MM.1S (cell line): Measurements from ENCODE around the gene ATG14.
"Not testable (repeated sequence)": the region's sequence is repeated elsewhere in the genome, so short reads cannot be mapped to it uniquely, and the experiment has no call there.

Source experiments
- DNase-seq: peaks from one replicate; pipeline ENCODE4 v3.0.0-alpha.2; 2015
- H2AFZ ChIP-seq: fragments of 300-600 bp; sonication (generic); 2 replicates; pipeline ENCODE4 v1.6.0; 2016; ENCODE audit warnings: antibody characterized with exemption, low read length
- H3F3A ChIP-seq: fragments of 300-600 bp; sonication (generic); 2 replicates; pipeline ENCODE4 v1.6.1; 2016; ENCODE audit warnings: mild to moderate bottlenecking, antibody characterized with exemption, low read length, moderate library complexity, mixed read lengths; ENCODE audit not compliant: insufficient read depth
- H3K27ac ChIP-seq: fragments of 300-600 bp; sonication (generic); 2 replicates; pipeline ENCODE4 v1.5.1; 2016; ENCODE audit warnings: mild to moderate bottlenecking, low read length
- H3K27me3 ChIP-seq: fragments of 300-600 bp; sonication (generic); replicated peaks from 2 replicates; pipeline ENCODE4 v1.6.0; 2016; ENCODE audit warnings: low read length; ENCODE audit not compliant: insufficient read depth
- H3K36me3 ChIP-seq: fragments of 300-600 bp; sonication (generic); replicated peaks from 2 replicates; pipeline ENCODE4 v1.6.1; 2016; ENCODE audit warnings: mild to moderate bottlenecking, low read length, mixed read lengths; ENCODE audit not compliant: insufficient read depth
- H3K4me1 ChIP-seq: fragments of 300-600 bp; sonication (generic); 2 replicates; pipeline ENCODE4 v1.6.1; 2016; ENCODE audit warnings: low read length, mixed read lengths
- H3K4me2 ChIP-seq: fragments of 300-600 bp; sonication (generic); 2 replicates; pipeline ENCODE4 v1.6.0; 2016; ENCODE audit warnings: low read depth, low read length
- H3K4me3 ChIP-seq: fragments of 300-600 bp; sonication (generic); 2 replicates; pipeline ENCODE4 v1.5.1; 2016; ENCODE audit warnings: low read length, mixed read lengths
- H3K79me2 ChIP-seq: fragments of 300-600 bp; sonication (generic); 2 replicates; pipeline ENCODE4 v1.6.1; 2016; ENCODE audit warnings: mixed run types, low read length, mixed read lengths
- H3K9ac ChIP-seq: fragments of 300-600 bp; sonication (generic); 2 replicates; pipeline ENCODE4 v1.6.1; 2016; ENCODE audit warnings: low read length, mixed read lengths
- H3K9me2 ChIP-seq: fragments of 300-600 bp; sonication (generic); replicated peaks from 2 replicates; pipeline ENCODE4 v1.6.1; 2016; ENCODE audit warnings: mild to moderate bottlenecking, low read length, mixed read lengths; ENCODE audit not compliant: insufficient read depth
- H3K9me3 ChIP-seq: fragments of 300-600 bp; sonication (generic); replicated peaks from 2 replicates; pipeline ENCODE4 v1.6.1; 2016; ENCODE audit warnings: mild to moderate bottlenecking, low read length, mixed read lengths; ENCODE audit not compliant: insufficient read depth
- H4K20me1 ChIP-seq: fragments of 300-600 bp; sonication (generic); 2 replicates; pipeline ENCODE4 v1.6.1; 2016; ENCODE audit warnings: mild to moderate bottlenecking, low read length, moderate library complexity, mixed read lengths; ENCODE audit not compliant: insufficient read depth
- EZH2 ChIP-seq: fragments of 300-600 bp; sonication (generic); optimal IDR thresholded peaks from 2 replicates; pipeline ENCODE3; 2017; ENCODE audit warnings: low read depth, mild to moderate bottlenecking, antibody characterized with exemption, low read length, mixed read lengths
- EZH2phosphoT487 ChIP-seq: fragments of 300-600 bp; sonication (generic); IDR thresholded peaks from 2 replicates; pipeline ENCODE4 v1.6.1; 2018; ENCODE audit warnings: antibody characterized with exemption, low read length
- TF ChIP-seq, protein P1 (sequence below): fragments of 300-600 bp; sonication (generic); IDR thresholded peaks from 2 replicates; pipeline ENCODE4 v1.5.1; 2016; ENCODE audit warnings: antibody characterized with exemption, low read length, mixed read lengths

ATG14 gene

DNA sequence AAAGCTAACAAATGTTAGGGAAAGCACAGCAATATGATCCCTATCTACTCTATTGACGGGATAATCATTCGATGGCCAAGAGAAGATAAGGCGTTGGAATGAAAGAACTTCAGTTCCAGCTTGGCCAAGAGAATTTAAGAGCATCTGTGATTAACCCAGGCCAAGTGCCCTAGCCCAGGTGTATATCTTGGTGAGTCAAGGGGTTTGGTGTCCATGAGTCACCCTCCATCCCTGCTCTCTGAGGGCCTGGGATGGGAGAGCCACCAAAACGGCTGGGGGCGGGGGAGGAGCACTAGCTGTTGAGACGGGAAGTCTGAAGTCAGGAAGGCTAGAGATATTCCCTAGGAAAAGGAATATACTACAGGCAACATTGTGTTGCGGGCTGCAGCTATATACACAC, 15.8 kb upstream of the ATG14 start:
- Histone ChIP-seq H4K20me1 (no peaks in the 10 kb centered on the region), H3K79me2 (no peaks in the 10 kb centered on the region), H2AFZ (no peak overlapping the region), H3K9ac (no peak overlapping the region), H3F3A (peaks cover 9% of the 10 kb centered on the region), H3K36me3 (no peaks in the 10 kb centered on the region), H3K4me2 (no peak overlapping the region), H3K27me3 (no peaks in the 10 kb centered on the region), H3K4me3 (no peak overlapping the region), H3K9me3 (no peaks in the 10 kb centered on the region), H3K4me1 (peaks cover 25% of the 10 kb centered on the region; the same call in 1 of the 2 replicates), H3K9me2 (no peaks in the 10 kb centered on the region), H3K27ac (no peak overlapping the region)
- no peak for DNase-seq
- TF ChIP-seq EZH2, result no peak
- no peak for TF ChIP-seq EZH2phosphoT487
- TF ChIP-seq, protein P1, sequence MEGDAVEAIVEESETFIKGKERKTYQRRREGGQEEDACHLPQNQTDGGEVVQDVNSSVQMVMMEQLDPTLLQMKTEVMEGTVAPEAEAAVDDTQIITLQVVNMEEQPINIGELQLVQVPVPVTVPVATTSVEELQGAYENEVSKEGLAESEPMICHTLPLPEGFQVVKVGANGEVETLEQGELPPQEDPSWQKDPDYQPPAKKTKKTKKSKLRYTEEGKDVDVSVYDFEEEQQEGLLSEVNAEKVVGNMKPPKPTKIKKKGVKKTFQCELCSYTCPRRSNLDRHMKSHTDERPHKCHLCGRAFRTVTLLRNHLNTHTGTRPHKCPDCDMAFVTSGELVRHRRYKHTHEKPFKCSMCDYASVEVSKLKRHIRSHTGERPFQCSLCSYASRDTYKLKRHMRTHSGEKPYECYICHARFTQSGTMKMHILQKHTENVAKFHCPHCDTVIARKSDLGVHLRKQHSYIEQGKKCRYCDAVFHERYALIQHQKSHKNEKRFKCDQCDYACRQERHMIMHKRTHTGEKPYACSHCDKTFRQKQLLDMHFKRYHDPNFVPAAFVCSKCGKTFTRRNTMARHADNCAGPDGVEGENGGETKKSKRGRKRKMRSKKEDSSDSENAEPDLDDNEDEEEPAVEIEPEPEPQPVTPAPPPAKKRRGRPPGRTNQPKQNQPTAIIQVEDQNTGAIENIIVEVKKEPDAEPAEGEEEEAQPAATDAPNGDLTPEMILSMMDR, result no peak

GRCh38 chr14:55426891-55427290, 15.3 kb upstream of the ATG14 start:
- Histone ChIP-seq H3K27ac (no peak overlapping the region), H3F3A (peaks cover 9% of the 10 kb centered on the region), H3K9me2 (no peaks in the 10 kb centered on the region), H3K4me2 (no peak overlapping the region), H3K79me2 (no peaks in the 10 kb centered on the region), H3K9ac (no peak overlapping the region), H4K20me1 (no peaks in the 10 kb centered on the region), H3K27me3 (no peaks in the 10 kb centered on the region), H3K4me1 (peaks cover 25% of the 10 kb centered on the region; the same call in 1 of the 2 replicates), H3K9me3 (no peaks in the 10 kb centered on the region), H3K4me3 (no peak overlapping the region), H2AFZ (no peak overlapping the region), H3K36me3 (no peaks in the 10 kb centered on the region)
- TF ChIP-seq EZH2phosphoT487, result no peak
- no peak for DNase-seq

GRCh38 chr14:55425091-55425490, 13.5 kb upstream of the ATG14 start:
- Histone ChIP-seq H3K4me3 (no peak overlapping the region), H3K36me3 (no peaks in the 10 kb centered on the region), H3K9me3 (no peaks in the 10 kb centered on the region), H3F3A (peaks cover 9% of the 10 kb centered on the region), H3K27me3 (no peaks in the 10 kb centered on the region), H3K9ac (no peak overlapping the region), H3K4me1 (peaks cover 15% of the 10 kb centered on the region; the same call in 1 of the 2 replicates), H2AFZ (no peak overlapping the region), H3K79me2 (no peaks in the 10 kb centered on the region), H4K20me1 (no peaks in the 10 kb centered on the region), H3K9me2 (no peaks in the 10 kb centered on the region), H3K4me2 (no peak overlapping the region), H3K27ac (no peak overlapping the region)
- no peak for DNase-seq
- TF ChIP-seq EZH2, result no peak
- TF ChIP-seq, protein P1, result no peak
- TF ChIP-seq EZH2phosphoT487, result no peak

GRCh38 chr14:55423969-55424368, 12.3 kb upstream of the ATG14 start:
- H3K36me3 ChIP-seq, result no peaks in the 10 kb centered on the region
- no peak overlapping the region for H2AFZ ChIP-seq
- TF ChIP-seq EZH2phosphoT487 (no peak), EZH2 (no peak)
- TF ChIP-seq, protein P1, result no peak
- H4K20me1 ChIP-seq, result no peaks in the 10 kb centered on the region
- peaks cover 3% of the 10 kb centered on the region; the same call in 1 of the 2 replicates for H3F3A ChIP-seq
- no peak for DNase-seq
- H3K27me3 ChIP-seq, result no peaks in the 10 kb centered on the region
- H3K9me2 ChIP-seq, result no peaks in the 10 kb centered on the region
- H3K9me3 ChIP-seq, result no peaks in the 10 kb centered on the region
- no peak overlapping the region for H3K4me3 ChIP-seq
- peaks cover 12% of the 10 kb centered on the region; the same call in 1 of the 2 replicates for H3K4me1 ChIP-seq
- H3K4me2 ChIP-seq, result peak overlapping the region; percentile 27
- no peak overlapping the region for H3K9ac ChIP-seq
- no peak overlapping the region for H3K27ac ChIP-seq
- H3K79me2 ChIP-seq, result no peaks in the 10 kb centered on the region

DNA sequence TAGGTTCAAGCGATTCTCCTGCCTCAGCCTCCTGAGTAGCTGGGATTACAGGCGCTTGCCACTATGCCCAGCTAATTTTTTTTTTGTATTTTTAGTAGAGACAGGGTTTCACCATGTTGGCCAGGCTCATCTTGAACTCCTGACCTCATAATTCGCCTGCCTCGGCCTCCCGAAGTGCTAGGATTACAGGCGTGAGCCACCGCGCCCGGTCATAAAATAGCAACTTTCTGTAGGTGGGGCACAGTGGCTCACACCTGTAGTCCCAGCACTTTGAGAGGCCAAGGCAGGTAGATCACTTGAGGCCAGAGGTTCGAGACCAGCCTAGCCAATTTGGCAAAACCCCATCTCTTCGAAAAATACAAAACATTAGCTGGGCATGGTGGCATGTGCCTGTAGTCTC, 10.7 kb upstream of the ATG14 start:
- not testable (repeated sequence) for H2AFZ ChIP-seq, DNase-seq, H3K9me2 ChIP-seq, H3K4me2 ChIP-seq, H3K79me2 ChIP-seq, H3K4me1 ChIP-seq, H3K27me3 ChIP-seq, H4K20me1 ChIP-seq, H3F3A ChIP-seq, H3K36me3 ChIP-seq, H3K4me3 ChIP-seq, H3K9me3 ChIP-seq, H3K27ac ChIP-seq, H3K9ac ChIP-seq
